ENCODE measurements around the gene CXCL12. TPM values are rescaled to one million over a fixed set of nuclear protein-coding genes. Genes with fewer than 3 reads are reported as not detected.

The CXCL12 gene
- total RNA-seq, 4 donors from 2014 or later, result 6.8 to 28.4 (median 13.7) TPM

GRCh38 chr10:44353721-44354120, 31.2 kb downstream of the CXCL12 start:
- WGBS, 2 donors, result 80 to 82% methylated on average over 2 of the region's 7 CpGs

GRCh38 chr10:44353128-44353390, 31.8 kb downstream of the CXCL12 start:
- 77 to 100% methylated on average over 2 to 4 of the region's 4 CpGs for WGBS, 2 donors
- no peaks in the 10 kb centered on the region for H3K27me3 ChIP-seq
- H3K27ac ChIP-seq, result no peak overlapping the region
- no peaks in the 10 kb centered on the region for H3K9me3 ChIP-seq
- TF ChIP-seq CTCF (IDR thresholded peaks at IDR 0.05) (no peak), POLR2A (IDR thresholded peaks at IDR 0.05) (no peak)
- H3K4me1 ChIP-seq, result peaks cover 0 to 13% (median 0%) of the 10 kb centered on the region in 3 donors
- H3K4me3 ChIP-seq, result no peak overlapping the region
- intact Hi-C loops (cut with DNase I), result no loop called here
- H3K36me3 ChIP-seq, result no peaks in the 10 kb centered on the region
- no peak for DNase-seq

More at GRCh38 chr10:44353721-44354120, 31.2 kb downstream of the CXCL12 start:
- Histone ChIP-seq H3K4me1 (peaks cover 0 to 15% (median 0%) of the 10 kb centered on the region in 3 donors), H3K36me3 (no peaks in the 10 kb centered on the region), H3K27me3 (no peaks in the 10 kb centered on the region), H3K4me3 (no peak overlapping the region), H3K9me3 (no peaks in the 10 kb centered on the region), H3K27ac (no peak overlapping the region)
- intact Hi-C loops (cut with DNase I), result no loop called here
- DNase-seq, result no peak
- no peak for TF ChIP-seq POLR2A (IDR thresholded peaks at IDR 0.05)
- TF ChIP-seq CTCF (IDR thresholded peaks at IDR 0.05), result no peak

GRCh38 chr10:44352316-44353127, 32.4 kb downstream of the CXCL12 start:
- WGBS, 2 donors, result 70 to 80% methylated on average over 2 to 7 of the region's 11 CpGs
- no peak for DNase-seq
- Histone ChIP-seq H3K27me3 (no peaks in the 10 kb centered on the region), H3K27ac (peak overlapping the region in 1 of 4 donors; percentile 21), H3K4me3 (no peak overlapping the region), H3K36me3 (no peaks in the 10 kb centered on the region), H3K4me1 (peaks cover 0 to 11% (median 0%) of the 10 kb centered on the region in 3 donors), H3K9me3 (no peaks in the 10 kb centered on the region)
- intact Hi-C loops (cut with DNase I), result no loop called here
- TF ChIP-seq CTCF (IDR thresholded peaks at IDR 0.05), result no peak
- no peak for TF ChIP-seq POLR2A (IDR thresholded peaks at IDR 0.05)

GRCh38 chr10:44348496-44348895, 36.4 kb downstream of the CXCL12 start:
- Histone ChIP-seq H3K27me3 (peaks cover 0 to 6% (median 0%) of the 10 kb centered on the region in 4 donors), H3K4me1 (peaks cover 0 to 11% (median 0%) of the 10 kb centered on the region in 3 donors), H3K9me3 (no peaks in the 10 kb centered on the region), H3K27ac (no peak overlapping the region), H3K36me3 (no peaks in the 10 kb centered on the region), H3K4me3 (no peak overlapping the region)
- no peak for TF ChIP-seq CTCF (IDR thresholded peaks at IDR 0.05)
- TF ChIP-seq POLR2A (IDR thresholded peaks at IDR 0.05), result no peak
- 85 to 90% methylated on average over 5 of the region's 5 CpGs for WGBS, 2 donors
- DNase-seq, result no peak
- intact Hi-C loops (cut with DNase I), result no loop called here

- DNase-seq, result no peak
- Histone ChIP-seq H3K9me3 (no peaks in the 10 kb centered on the region), H3K36me3 (no peaks in the 10 kb centered on the region), H3K27ac (no peak overlapping the region), H3K4me1 (peaks cover 0 to 11% (median 0%) of the 10 kb centered on the region in 3 donors), H3K4me3 (no peak overlapping the region), H3K27me3 (peaks cover 0 to 7% (median 0%) of the 10 kb centered on the region in 4 donors)
- intact Hi-C loops (cut with DNase I), result no loop called here
- 71 to 85% methylated on average over 4 to 8 of the region's 10 CpGs for WGBS, 2 donors
- TF ChIP-seq POLR2A (IDR thresholded peaks at IDR 0.05) (no peak), CTCF (IDR thresholded peaks at IDR 0.05) (no peak)
Measured at GRCh38 chr10:44347609-44348400, 37.1 kb downstream of the CXCL12 start.

Data from esophagus squamous epithelium (tissue), 5 donors.